Trophoblast cell (in vitro differentiated cells and primary cell): ENCODE measurements around the gene ANKRD6.

Experiments used
- DNase-seq, 2 donors: peaks; one replicate each; pipeline ENCODE4 v3.0.0-alpha.2; 2016
- H2AFZ ChIP-seq: 2 replicates; pipeline ENCODE4 v1.6.1; 2013; ENCODE audit warnings: low read length, moderate library complexity, mild to moderate bottlenecking; ENCODE audit not compliant: insufficient read depth, poor library complexity
- H2AK5ac ChIP-seq: 2 replicates; pipeline ENCODE4 v1.6.1; 2013; ENCODE audit warnings: mild to moderate bottlenecking, low read length
- H2BK120ac ChIP-seq: 2 replicates; pipeline ENCODE4 v1.6.1; 2013; ENCODE audit warnings: low read length, mild to moderate bottlenecking, moderate library complexity; ENCODE audit not compliant: insufficient read depth, poor library complexity
- H2BK12ac ChIP-seq: 2 replicates; pipeline ENCODE4 v1.6.1; 2013; ENCODE audit warnings: mild to moderate bottlenecking, low read length, moderate library complexity
- H2BK5ac ChIP-seq: 2 replicates; pipeline ENCODE4 v1.6.1; 2013; ENCODE audit warnings: low read length, low read depth, moderate library complexity, mild to moderate bottlenecking; ENCODE audit not compliant: poor library complexity
- H3K14ac ChIP-seq: 2 replicates; pipeline ENCODE4 v1.6.1; 2013; ENCODE audit warnings: mild to moderate bottlenecking, low read length
- H3K18ac ChIP-seq: 2 replicates; pipeline ENCODE4 v1.6.1; 2013; ENCODE audit warnings: mild to moderate bottlenecking, low read length
- H3K23ac ChIP-seq: 2 replicates; pipeline ENCODE4 v1.6.1; 2013; ENCODE audit warnings: low read length
- H3K27ac ChIP-seq: 2 replicates; pipeline ENCODE4 v1.5.1; 2013; ENCODE audit warnings: low read depth, mild to moderate bottlenecking, inconsistent platforms, low read length, moderate library complexity
- H3K27me3 ChIP-seq: 2 replicates; pipeline ENCODE4 v1.6.1; 2013; ENCODE audit warnings: inconsistent platforms, mild to moderate bottlenecking, low read length, moderate library complexity; ENCODE audit not compliant: insufficient read depth
- H3K36me3 ChIP-seq, 2 experiments: 1 replicate in 1 of 2; 2 replicates in 1 of 2; pipeline ENCODE4 v1.6.1; 2013; ENCODE audit warnings: low read length in 2 of 2, mild to moderate bottlenecking in 2 of 2, moderate library complexity in 1 of 2; ENCODE audit not compliant: insufficient read depth in 2 of 2, control insufficient read depth in 1 of 2
- H3K4ac ChIP-seq: 2 replicates; pipeline ENCODE4 v1.6.1; 2013; ENCODE audit warnings: low read depth, mild to moderate bottlenecking, low read length, moderate library complexity
- H3K4me1 ChIP-seq, 2 experiments: 1 replicate in 1 of 2; 2 replicates in 1 of 2; pipeline ENCODE4 v1.6.1; 2013; ENCODE audit warnings: low read length in 2 of 2, mild to moderate bottlenecking in 2 of 2, moderate library complexity in 1 of 2; ENCODE audit not compliant: insufficient read depth in 2 of 2, control insufficient read depth in 1 of 2
- H3K4me2 ChIP-seq: 2 replicates; pipeline ENCODE4 v1.6.1; 2013; ENCODE audit warnings: inconsistent platforms, mild to moderate bottlenecking, low read length, moderate library complexity
- H3K4me3 ChIP-seq: 2 replicates; pipeline ENCODE4 v1.5.1; 2013; ENCODE audit warnings: mild to moderate bottlenecking, low read depth, low read length, inconsistent platforms
- H3K79me1 ChIP-seq: one replicate; pipeline ENCODE4 v1.6.1; 2013; ENCODE audit warnings: low read length
- H3K79me2 ChIP-seq: 2 replicates; pipeline ENCODE4 v1.6.1; 2013; ENCODE audit warnings: low read length, mild to moderate bottlenecking; ENCODE audit not compliant: control insufficient read depth, insufficient read depth, poor library complexity
- H3K9ac ChIP-seq: 2 replicates; pipeline ENCODE4 v1.6.1; 2013; ENCODE audit warnings: mild to moderate bottlenecking, low read length
- H3K9me3 ChIP-seq: 2 replicates; pipeline ENCODE4 v1.6.1; 2013; ENCODE audit warnings: low read depth, mild to moderate bottlenecking, control low read depth, inconsistent platforms, low read length; ENCODE audit not compliant: insufficient read depth
- H4K12ac ChIP-seq: 2 replicates; pipeline ENCODE4 v1.6.1; 2013; ENCODE audit warnings: low read depth, mild to moderate bottlenecking, low read length, moderate library complexity
- H4K8ac ChIP-seq: 2 replicates; pipeline ENCODE4 v1.6.1; 2013; ENCODE audit warnings: low read depth, mild to moderate bottlenecking, low read length, moderate library complexity
- H4K91ac ChIP-seq: one replicate; pipeline ENCODE4 v1.6.1; 2013; ENCODE audit warnings: low read depth, mild to moderate bottlenecking, low read length, moderate library complexity
- WGBS: extraction: QIAGEN DNeasy Blood & Tissue Kit; methylation state at CpG from one replicate; pipeline ENCODE4 v1.1.7; 2013; ENCODE audit warnings: missing lambda C conversion rate; ENCODE audit not compliant: insufficient read length, insufficient coverage; ENCODE audit errors: extremely low coverage; 5-methylcytosine and 5-hydroxymethylcytosine counted together

ANKRD6 gene

GRCh38 chr6:89554106-89554505 is 121.2 kb downstream of the ANKRD6 start:
- H2BK120ac ChIP-seq = no peak overlapping the region
- H3K9me3 ChIP-seq = peaks cover 2% of the 10 kb centered on the region
- H3K79me1 ChIP-seq = no peaks in the 10 kb centered on the region
- H2AK5ac ChIP-seq = no peak overlapping the region
- H2AFZ ChIP-seq = no peak overlapping the region
- no peaks in the 10 kb centered on the region for H3K79me2 ChIP-seq
- H3K4me2 ChIP-seq = no peak overlapping the region
- no peak overlapping the region for H3K9ac ChIP-seq
- no peak overlapping the region for H4K12ac ChIP-seq
- no peak overlapping the region for H3K4ac ChIP-seq
- H3K4me3 ChIP-seq = no peak overlapping the region
- no peak overlapping the region for H3K27ac ChIP-seq
- no CpG with 5 or more reads among the region's 5 CpGs for WGBS
- H4K91ac ChIP-seq = no peak overlapping the region
- H2BK12ac ChIP-seq = no peak overlapping the region
- H3K4me1 ChIP-seq = peaks cover 2 to 5% of the 10 kb centered on the region in 2 experiments
- no peak overlapping the region for H2BK5ac ChIP-seq
- H3K18ac ChIP-seq = no peak overlapping the region
- H3K23ac ChIP-seq = no peak overlapping the region
- no peak overlapping the region for H4K8ac ChIP-seq
- H3K36me3 ChIP-seq = no peaks in the 10 kb centered on the region
- DNase-seq = no peak
- H3K14ac ChIP-seq = no peak overlapping the region
- no peaks in the 10 kb centered on the region for H3K27me3 ChIP-seq

- Histone ChIP-seq H2BK120ac (no peak overlapping the region), H3K79me1 (no peaks in the 10 kb centered on the region), H3K18ac (no peak overlapping the region), H3K79me2 (no peaks in the 10 kb centered on the region), H3K27me3 (no peaks in the 10 kb centered on the region), H3K27ac (no peak overlapping the region), H2BK5ac (no peak overlapping the region), H3K14ac (no peak overlapping the region), H3K9ac (no peak overlapping the region), H2BK12ac (no peak overlapping the region), H4K91ac (no peak overlapping the region), H2AK5ac (no peak overlapping the region), H3K4me3 (no peak overlapping the region), H4K8ac (no peak overlapping the region), H3K23ac (no peak overlapping the region), H3K4me2 (no peak overlapping the region), H3K36me3 (no peaks in the 10 kb centered on the region), H2AFZ (no peak overlapping the region), H3K9me3 (peaks cover 2% of the 10 kb centered on the region), H3K4me1 (peaks cover 2 to 5% of the 10 kb centered on the region in 2 experiments), H4K12ac (no peak overlapping the region), H3K4ac (no peak overlapping the region)
- 78% methylated on average over 2 of the region's 4 CpGs for WGBS
- DNase-seq = no peak
Measured at GRCh38 chr6:89555031-89555430, 122.1 kb downstream of the ANKRD6 start.

GRCh38 chr6:89555806-89556205 is 122.9 kb downstream of the ANKRD6 start:
- H3K27ac ChIP-seq = no peak overlapping the region
- H2BK5ac ChIP-seq = no peak overlapping the region
- H4K8ac ChIP-seq = no peak overlapping the region
- H2BK120ac ChIP-seq = no peak overlapping the region
- H3K79me2 ChIP-seq = no peaks in the 10 kb centered on the region
- no peak overlapping the region for H4K12ac ChIP-seq
- H3K4me3 ChIP-seq = peak overlapping the region; percentile 37
- no peak overlapping the region for H3K4me2 ChIP-seq
- H3K23ac ChIP-seq = peak overlapping the region; percentile 10
- no peak overlapping the region for H3K4ac ChIP-seq
- no peak for DNase-seq
- no peak overlapping the region for H3K18ac ChIP-seq
- H3K79me1 ChIP-seq = no peaks in the 10 kb centered on the region
- H3K9ac ChIP-seq = no peak overlapping the region
- H2BK12ac ChIP-seq = no peak overlapping the region
- no peak overlapping the region for H2AFZ ChIP-seq
- no peak overlapping the region for H2AK5ac ChIP-seq
- H3K4me1 ChIP-seq = peaks cover 2 to 7% of the 10 kb centered on the region in 2 experiments
- no CpG with 5 or more reads among the region's 3 CpGs for WGBS
- H4K91ac ChIP-seq = no peak overlapping the region
- peaks cover 2% of the 10 kb centered on the region for H3K9me3 ChIP-seq
- H3K36me3 ChIP-seq = no peaks in the 10 kb centered on the region
- no peaks in the 10 kb centered on the region for H3K27me3 ChIP-seq
- no peak overlapping the region for H3K14ac ChIP-seq

GRCh38 chr6:89559487-89559886 is 126.5 kb downstream of the ANKRD6 start:
- WGBS = no CpG with 5 or more reads among the region's 1 CpG

More at GRCh38 chr6:89559487-89559886, 126.5 kb downstream of the ANKRD6 start:
- H3K4ac ChIP-seq = no peak overlapping the region
- no peak overlapping the region for H3K18ac ChIP-seq
- no peak overlapping the region for H2AK5ac ChIP-seq
- H3K4me2 ChIP-seq = no peak overlapping the region
- H3K4me1 ChIP-seq = peaks cover 18 to 32% of the 10 kb centered on the region in 2 experiments
- H2BK5ac ChIP-seq = no peak overlapping the region
- H3K4me3 ChIP-seq = no peak overlapping the region
- peaks cover 13% of the 10 kb centered on the region for H3K79me1 ChIP-seq
- no peaks in the 10 kb centered on the region for H3K79me2 ChIP-seq
- H4K12ac ChIP-seq = no peak overlapping the region
- no peak overlapping the region for H2BK12ac ChIP-seq
- no peak overlapping the region for H3K27ac ChIP-seq
- no peaks in the 10 kb centered on the region for H3K36me3 ChIP-seq
- H4K8ac ChIP-seq = no peak overlapping the region
- peaks cover 2% of the 10 kb centered on the region for H3K9me3 ChIP-seq
- no peak overlapping the region for H3K23ac ChIP-seq
- no peak for DNase-seq
- H2AFZ ChIP-seq = no peak overlapping the region
- no peak overlapping the region for H3K14ac ChIP-seq
- H4K91ac ChIP-seq = no peak overlapping the region
- H2BK120ac ChIP-seq = no peak overlapping the region
- no peaks in the 10 kb centered on the region for H3K27me3 ChIP-seq
- no peak overlapping the region for H3K9ac ChIP-seq
